ENCODE measurements around the gene USH2A. TPM values are rescaled to one million over a fixed set of nuclear protein-coding genes. Genes with fewer than 3 reads are reported as not detected.
"Not testable (repeated sequence)": the region's sequence is repeated elsewhere in the genome, so short reads cannot be mapped to it uniquely, and the experiment has no call there.

USH2A gene
- total RNA-seq, 1 donor from 2014 or later: 0.02 TPM

DNA sequence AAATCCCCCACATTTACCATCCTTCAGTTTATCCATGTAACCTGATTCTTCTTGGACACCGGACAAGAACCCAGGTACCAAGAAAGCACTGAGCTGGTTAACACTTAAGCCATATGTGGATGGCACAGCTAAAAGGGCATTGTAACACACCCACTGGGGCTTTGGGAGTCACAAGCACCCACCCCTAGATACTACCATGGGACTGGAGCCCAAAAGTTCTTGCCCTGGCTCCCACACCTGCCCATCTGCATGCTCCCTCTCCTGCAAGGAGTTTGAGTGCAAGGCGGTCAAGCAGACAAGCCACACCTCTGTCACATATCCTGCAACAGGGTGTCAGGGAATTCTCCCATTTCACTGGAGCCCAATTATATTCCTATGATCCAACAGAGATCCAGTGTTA, 270.1 kb downstream of the USH2A start:
- Mint-ChIP-seq H3K27me3 (ENCODE audit: low read depth, unreplicated experiment) (no peaks in the 10 kb centered on the region), H3K4me3 (ENCODE audit: unreplicated experiment) (no peak overlapping the region), H3K4me1 (ENCODE audit: low read depth, unreplicated experiment) (no peaks in the 10 kb centered on the region), H3K36me3 (ENCODE audit: low read depth, unreplicated experiment) (no peaks in the 10 kb centered on the region), H3K9me3 (ENCODE audit: unreplicated experiment) (peaks cover 11% of the 10 kb centered on the region), H3K27ac (ENCODE audit: unreplicated experiment) (no peak overlapping the region)
- Histone ChIP-seq H3K9me3 (ENCODE audit: insufficient read depth, low read depth, low read length) (no peaks in the 10 kb centered on the region), H3K9ac (ENCODE audit: low read length) (no peak overlapping the region), H3K4me1 (ENCODE audit: insufficient read depth, low read length) (no peaks in the 10 kb centered on the region), H2AFZ (ENCODE audit: low read depth, low read length) (no peak overlapping the region), H3K79me2 (ENCODE audit: insufficient read depth, low read length) (no peaks in the 10 kb centered on the region), H3K27ac (ENCODE audit: low read depth, low read length) (no peak overlapping the region), H3K4me2 (ENCODE audit: low read length) (no peak overlapping the region), H4K20me1 (ENCODE audit: insufficient read depth, low read length) (no peaks in the 10 kb centered on the region), H3K4me3 (ENCODE audit: insufficient read depth, low read depth, low read length) (no peak overlapping the region), H3K36me3 (ENCODE audit: insufficient read depth, low read length) (no peaks in the 10 kb centered on the region), H3K27me3 (ENCODE audit: insufficient read depth, low read length) (no peaks in the 10 kb centered on the region)
- DNase-seq (ENCODE audit: low read depth): no peak
- TF ChIP-seq EZH2 (IDR thresholded peaks at IDR 0.05; ENCODE audit: insufficient read depth, low read length): no peak
- TF ChIP-seq, protein P1, sequence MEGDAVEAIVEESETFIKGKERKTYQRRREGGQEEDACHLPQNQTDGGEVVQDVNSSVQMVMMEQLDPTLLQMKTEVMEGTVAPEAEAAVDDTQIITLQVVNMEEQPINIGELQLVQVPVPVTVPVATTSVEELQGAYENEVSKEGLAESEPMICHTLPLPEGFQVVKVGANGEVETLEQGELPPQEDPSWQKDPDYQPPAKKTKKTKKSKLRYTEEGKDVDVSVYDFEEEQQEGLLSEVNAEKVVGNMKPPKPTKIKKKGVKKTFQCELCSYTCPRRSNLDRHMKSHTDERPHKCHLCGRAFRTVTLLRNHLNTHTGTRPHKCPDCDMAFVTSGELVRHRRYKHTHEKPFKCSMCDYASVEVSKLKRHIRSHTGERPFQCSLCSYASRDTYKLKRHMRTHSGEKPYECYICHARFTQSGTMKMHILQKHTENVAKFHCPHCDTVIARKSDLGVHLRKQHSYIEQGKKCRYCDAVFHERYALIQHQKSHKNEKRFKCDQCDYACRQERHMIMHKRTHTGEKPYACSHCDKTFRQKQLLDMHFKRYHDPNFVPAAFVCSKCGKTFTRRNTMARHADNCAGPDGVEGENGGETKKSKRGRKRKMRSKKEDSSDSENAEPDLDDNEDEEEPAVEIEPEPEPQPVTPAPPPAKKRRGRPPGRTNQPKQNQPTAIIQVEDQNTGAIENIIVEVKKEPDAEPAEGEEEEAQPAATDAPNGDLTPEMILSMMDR (IDR thresholded peaks at IDR 0.05; ENCODE audit: insufficient read depth, low read depth, low read length): no peak
- FAIRE-seq: no peak

DNA sequence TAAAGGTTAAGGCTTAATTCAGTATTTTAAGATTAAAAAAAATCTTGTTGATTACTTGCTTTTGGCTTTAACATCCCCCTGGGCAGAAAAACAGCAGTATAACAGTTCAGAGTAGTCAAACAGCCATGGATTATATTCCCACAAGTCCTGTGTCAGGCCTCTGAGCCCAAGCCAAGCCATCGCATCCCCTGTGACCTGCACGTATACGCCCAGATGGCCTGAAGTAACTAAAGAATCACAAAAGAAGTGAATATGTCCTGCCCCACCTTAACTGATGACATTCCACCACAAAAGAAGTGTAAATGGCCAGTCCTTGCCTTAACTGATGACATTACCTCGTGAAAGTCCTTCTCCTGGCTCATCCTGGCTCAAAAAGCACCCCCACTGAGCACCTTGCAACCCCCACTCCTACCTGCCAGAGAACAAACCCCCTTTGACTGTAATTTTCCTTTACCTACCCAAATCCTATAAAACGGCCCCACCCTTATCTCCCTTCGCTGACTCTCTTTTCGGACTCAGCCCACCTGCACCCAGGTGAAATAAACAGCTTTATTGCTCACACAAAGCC, 277.7 kb downstream of the USH2A start:
- H3K9me3 Mint-ChIP-seq (ENCODE audit: unreplicated experiment); H3K4me1 Mint-ChIP-seq (ENCODE audit: low read depth, unreplicated experiment); DNase-seq (ENCODE audit: low read depth); FAIRE-seq; H3K9ac ChIP-seq (ENCODE audit: low read length); H3K27me3 Mint-ChIP-seq (ENCODE audit: low read depth, unreplicated experiment); H4K20me1 ChIP-seq (ENCODE audit: insufficient read depth, low read length); H3K36me3 ChIP-seq (ENCODE audit: insufficient read depth, low read length); H3K4me3 Mint-ChIP-seq (ENCODE audit: unreplicated experiment); H3K27ac Mint-ChIP-seq (ENCODE audit: unreplicated experiment); H3K27ac ChIP-seq (ENCODE audit: low read depth, low read length); H3K4me3 ChIP-seq (ENCODE audit: insufficient read depth, low read depth, low read length); H3K79me2 ChIP-seq (ENCODE audit: insufficient read depth, low read length); H3K4me2 ChIP-seq (ENCODE audit: low read length); H3K27me3 ChIP-seq (ENCODE audit: insufficient read depth, low read length); H3K4me1 ChIP-seq (ENCODE audit: insufficient read depth, low read length); H3K9me3 ChIP-seq (ENCODE audit: insufficient read depth, low read depth, low read length); H2AFZ ChIP-seq (ENCODE audit: low read depth, low read length); H3K36me3 Mint-ChIP-seq (ENCODE audit: low read depth, unreplicated experiment): not testable (repeated sequence)

DNA sequence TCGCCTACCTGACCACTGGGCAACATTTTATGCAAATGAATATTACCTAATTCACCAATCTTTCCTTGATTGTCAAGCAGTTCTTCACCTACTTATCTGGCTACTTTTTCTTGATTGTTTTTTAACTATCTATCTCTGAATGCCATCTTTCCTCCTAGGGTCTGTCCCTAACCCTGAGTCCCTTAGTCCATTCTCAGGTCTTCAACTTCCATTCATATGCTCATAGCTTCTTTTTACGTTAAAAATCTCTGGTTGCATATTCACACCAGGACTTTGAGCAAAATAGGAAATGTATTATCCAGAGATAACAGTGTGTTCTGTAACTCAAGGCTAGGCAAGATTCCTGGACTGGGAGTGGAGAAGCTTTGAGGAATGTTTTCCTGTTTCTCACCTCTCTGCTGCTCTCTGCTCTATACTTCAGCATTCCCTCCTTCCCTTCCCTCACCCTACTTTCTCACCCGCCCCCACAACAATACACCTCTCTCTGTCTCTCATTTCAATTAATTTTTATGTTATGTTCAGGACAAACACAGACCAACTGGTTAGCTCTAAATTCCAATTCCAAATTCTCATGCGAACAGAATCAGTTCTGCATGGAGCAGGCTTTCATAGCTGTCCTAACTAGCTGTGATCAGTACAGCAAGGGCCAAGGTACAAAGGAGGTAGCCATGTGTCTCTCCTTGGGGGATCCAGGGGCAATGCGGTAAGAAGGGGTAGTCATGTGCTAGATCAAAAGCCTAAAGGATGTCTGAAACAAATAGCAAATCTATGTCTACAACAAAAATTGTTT, 278.4 kb downstream of the USH2A start:
- Mint-ChIP-seq H3K4me3 (ENCODE audit: unreplicated experiment) (no peak overlapping the region), H3K36me3 (ENCODE audit: low read depth, unreplicated experiment) (no peaks in the 10 kb centered on the region), H3K27me3 (ENCODE audit: low read depth, unreplicated experiment) (peaks cover 3% of the 10 kb centered on the region), H3K27ac (ENCODE audit: unreplicated experiment) (no peak overlapping the region), H3K9me3 (ENCODE audit: unreplicated experiment) (no peaks in the 10 kb centered on the region), H3K4me1 (ENCODE audit: low read depth, unreplicated experiment) (peaks cover 2% of the 10 kb centered on the region)
- Histone ChIP-seq H3K4me3 (ENCODE audit: insufficient read depth, low read depth, low read length) (no peak overlapping the region), H3K9me3 (ENCODE audit: insufficient read depth, low read depth, low read length) (no peaks in the 10 kb centered on the region), H4K20me1 (ENCODE audit: insufficient read depth, low read length) (no peaks in the 10 kb centered on the region), H2AFZ (ENCODE audit: low read depth, low read length) (no peak overlapping the region), H3K27ac (ENCODE audit: low read depth, low read length) (no peak overlapping the region), H3K9ac (ENCODE audit: low read length) (no peak overlapping the region), H3K36me3 (ENCODE audit: insufficient read depth, low read length) (no peaks in the 10 kb centered on the region), H3K4me1 (ENCODE audit: insufficient read depth, low read length) (no peaks in the 10 kb centered on the region), H3K79me2 (ENCODE audit: insufficient read depth, low read length) (no peaks in the 10 kb centered on the region), H3K4me2 (ENCODE audit: low read length) (no peak overlapping the region), H3K27me3 (ENCODE audit: insufficient read depth, low read length) (no peaks in the 10 kb centered on the region)
- FAIRE-seq (no peak), DNase-seq (ENCODE audit: low read depth) (no peak)
- no peak for TF ChIP-seq EZH2 (IDR thresholded peaks at IDR 0.05; ENCODE audit: insufficient read depth, low read length)
- TF ChIP-seq, protein P1 (IDR thresholded peaks at IDR 0.05; ENCODE audit: insufficient read depth, low read depth, low read length): no peak
